Body of pancreas (tissue), 4 donors: ENCODE results near the gene HSPA12A. TPM values are rescaled to one million over a fixed set of nuclear protein-coding genes. Genes with fewer than 3 reads are reported as not detected.

ENCODE experiments used
- ATAC-seq: fragments of 150-250 bp; one replicate; pipeline ENCODE4 v1.9.1; 2016
- DNase-seq, 4 donors: peaks; one replicate each; pipeline ENCODE4 v3.0.0-alpha.2; 2019
- H3K27ac ChIP-seq, 4 donors: fragments of 200-600 bp; sonication (generic); 1 replicate in 3 of 4; 2 replicates in 1 of 4; pipeline versions ENCODE4 v1.5.1 to v1.6.1; 2016 to 2019; ENCODE audit warnings: mild to moderate bottlenecking in 1 of 4, mixed read lengths in 1 of 4, moderate library complexity in 1 of 4
- H3K27me3 ChIP-seq, 2 donors: fragments of 200-600 bp; sonication (generic); one replicate each; pipeline ENCODE4 v1.6.0; 2016; ENCODE audit warnings: mild to moderate bottlenecking in 1 of 2
- H3K36me3 ChIP-seq, 2 donors: fragments of 200-600 bp; sonication (generic); replicated peaks in 1 of 2; 2 replicates each; pipeline ENCODE4 v1.5.1; 2016; ENCODE audit warnings: low read depth in 2 of 2; ENCODE audit not compliant: insufficient read depth in 1 of 2
- H3K4me1 ChIP-seq: fragments of 200-600 bp; sonication (generic); one replicate; pipeline ENCODE4 v1.6.0; 2016
- H3K4me3 ChIP-seq, 2 donors: fragments of 200-600 bp; sonication (generic); 1 replicate in 1 of 2; 2 replicates in 1 of 2; pipeline ENCODE4 v1.5.1; 2016 to 2019
- H3K9me3 ChIP-seq, 3 donors: fragments of 200-600 bp; sonication (generic); 1 replicate in 2 of 3; 2 replicates in 1 of 3; pipeline ENCODE4 v1.5.1; 2016
- CTCF ChIP-seq, 7 experiments: fragments of 450-650 bp in 4 of 7; fragments of 200-600 bp in 3 of 7; sonication (generic) in 3 of 7; IDR thresholded peaks; one replicate each; pipeline ENCODE4 v1.5.1; 2016 to 2019; ENCODE audit warnings: antibody characterized with exemption in 7 of 7
- POLR2A ChIP-seq, 3 donors: fragments of 450-650 bp; IDR thresholded peaks; one replicate each; pipeline ENCODE4 v1.6.1; 2016; ENCODE audit warnings: antibody characterized with exemption in 3 of 3, mild to moderate bottlenecking in 2 of 3
- WGBS, 2 donors: methylation state at CpG; one replicate each; pipeline ENCODE4 v1.1.5; 2017; 5-methylcytosine and 5-hydroxymethylcytosine counted together
- intact Hi-C: fragments of 100-400 bp; cut with DNase I; formaldehyde crosslinking; loops from one replicate; pipeline ENCODE4 v1.15.1; 2023
- total RNA-seq, 2 donors: library from RNA; depleted of rRNA; stranded (reverse); fragments of >200 nt; gene quantifications; one replicate each; pipeline ENCODE4 v1.1.0, GENCODE V29; 2016

Gene HSPA12A
- total RNA-seq, 2 donors from 2014 or later = 8.3 to 22.7 TPM

- Histone ChIP-seq H3K9me3 (no peaks in the 10 kb centered on the region), H3K4me3 (no peak overlapping the region), H3K4me1 (peaks cover 4% of the 10 kb centered on the region), H3K27me3 (no peaks in the 10 kb centered on the region), H3K36me3 (no peaks in the 10 kb centered on the region), H3K27ac (no peak overlapping the region)
- ATAC-seq (no peak), DNase-seq (no peak)
- 87 to 92% methylated on average over 8 of the region's 8 CpGs for WGBS, 2 donors
- intact Hi-C loops = no loop called here
- TF ChIP-seq POLR2A (IDR thresholded peaks at IDR 0.05) = no peak
- TF ChIP-seq CTCF (IDR thresholded peaks at IDR 0.05) = no peak
Measured at GRCh38 chr10:116785867-116786266, 43.5 kb upstream of the HSPA12A start.

- intact Hi-C loops = no loop called here
- no peak overlapping the region for H3K27ac ChIP-seq
- no peaks in the 10 kb centered on the region for H3K27me3 ChIP-seq
- ATAC-seq = no peak
- TF ChIP-seq CTCF (IDR thresholded peaks at IDR 0.05) = no peak
- TF ChIP-seq POLR2A (IDR thresholded peaks at IDR 0.05) = no peak
- H3K4me3 ChIP-seq = no peak overlapping the region
- H3K4me1 ChIP-seq = peaks cover 4% of the 10 kb centered on the region
- WGBS, 2 donors = 81 to 84% methylated on average over 10 to 11 of the region's 11 CpGs
- H3K9me3 ChIP-seq = no peaks in the 10 kb centered on the region
- DNase-seq = no peak
- H3K36me3 ChIP-seq = no peaks in the 10 kb centered on the region
Measured at GRCh38 chr10:116785282-116785681, 42.9 kb upstream of the HSPA12A start.

GRCh38 chr10:116784651-116785050 lies 42.3 kb upstream of the HSPA12A start:
- intact Hi-C loops = no loop called here
- peaks cover 4% of the 10 kb centered on the region for H3K4me1 ChIP-seq
- 87 to 93% methylated on average over 7 of the region's 7 CpGs for WGBS, 2 donors
- H3K27ac ChIP-seq = no peak overlapping the region
- TF ChIP-seq POLR2A (IDR thresholded peaks at IDR 0.05) (no peak), CTCF (IDR thresholded peaks at IDR 0.05) (no peak)
- no peaks in the 10 kb centered on the region for H3K27me3 ChIP-seq
- no peak for ATAC-seq
- no peaks in the 10 kb centered on the region for H3K36me3 ChIP-seq
- no peaks in the 10 kb centered on the region for H3K9me3 ChIP-seq
- H3K4me3 ChIP-seq = no peak overlapping the region
- DNase-seq = no peak

GRCh38 chr10:116784035-116784434 lies 41.7 kb upstream of the HSPA12A start:
- DNase-seq (no peak), ATAC-seq (no peak)
- Histone ChIP-seq H3K9me3 (no peaks in the 10 kb centered on the region), H3K36me3 (no peaks in the 10 kb centered on the region), H3K4me3 (no peak overlapping the region), H3K27ac (no peak overlapping the region), H3K27me3 (no peaks in the 10 kb centered on the region), H3K4me1 (peaks cover 4% of the 10 kb centered on the region)
- WGBS, 2 donors = 88 to 93% methylated on average over 3 of the region's 3 CpGs
- TF ChIP-seq POLR2A (IDR thresholded peaks at IDR 0.05) = no peak
- intact Hi-C loops = no loop called here

GRCh38 chr10:116783011-116783655 lies 40.8 kb upstream of the HSPA12A start:
- Histone ChIP-seq H3K36me3 (no peaks in the 10 kb centered on the region), H3K27me3 (no peaks in the 10 kb centered on the region), H3K9me3 (no peaks in the 10 kb centered on the region), H3K4me1 (peaks cover 4% of the 10 kb centered on the region), H3K27ac (no peak overlapping the region), H3K4me3 (no peak overlapping the region)
- no peak for ATAC-seq
- 57 to 71% methylated on average over 13 of the region's 13 CpGs for WGBS, 2 donors
- TF ChIP-seq CTCF (IDR thresholded peaks at IDR 0.05) (no peak), POLR2A (IDR thresholded peaks at IDR 0.05) (no peak)
- no peak for DNase-seq
- intact Hi-C loops = no loop called here
